HepG2 (cell line): Measurements from ENCODE around the gene SIAH1. TPM values are rescaled to one million over a fixed set of nuclear protein-coding genes. Genes with fewer than 3 reads are reported as not detected.

Experiments
- ATAC-seq: fragments of 200-7000 bp; cut with Tn5 transposase; 3 replicates; pipeline ENCODE4 v1.9.1; 2020; ENCODE audit warnings: mild to moderate bottlenecking, moderate library complexity
- BruUV-seq: library from RNA; stranded (reverse); fragments of 400-500 nt; replicated peaks from 2 replicates; lab custom pipeline; 2021; lab: Mats Ljungman, UMichigan
- CTCF ChIA-PET: fragments of 300-600 bp; formaldehyde crosslinking; extraction: SDS; loops from one replicate; lab custom pipeline; 2021; ENCODE audit warnings: low total read pairs, inconsistent platforms, low intra/inter-chr PET ratio; lab: Yijun Ruan, JAX
- POLR2A ChIA-PET: fragments of 350-600 bp; sonication (Branson Sonifier 250); formaldehyde crosslinking; loops from one replicate; lab custom pipeline; 2020; ENCODE audit warnings: antibody characterized with exemption, inconsistent platforms; lab: Yijun Ruan, JAX
- DNase-seq: peaks from one replicate; pipeline ENCODE4 v3.0.0-alpha.2; 2015; ENCODE audit warnings: low spot score
- FAIRE-seq: peaks from 3 replicates; lab custom pipeline; 2011; peaks lifted over from hg19 to GRCh38; lab: Jason Lieb, UNC
- H2AFZ ChIP-seq: one replicate; pipeline ENCODE4 v1.6.1; 2011; ENCODE audit warnings: low read length, inconsistent platforms
- H3K27ac ChIP-seq: fragments of 300-600 bp; 3 replicates; pipeline ENCODE4 v1.8.0; 2011; ENCODE audit warnings: mixed run types, mild to moderate bottlenecking, mixed read lengths, low read length, inconsistent platforms; ENCODE audit not compliant: insufficient read depth; ENCODE audit errors: extremely low read length
- H3K27me3 ChIP-seq, 2 experiments: fragments of 200-600 bp in 1 of 2; 2 replicates in 1 of 2; 3 replicates in 1 of 2; pipeline versions ENCODE4 v1.6.0 to v1.8.0; 2011; ENCODE audit warnings: low read length in 2 of 2, mild to moderate bottlenecking in 2 of 2, moderate library complexity in 2 of 2, inconsistent platforms in 1 of 2; ENCODE audit not compliant: insufficient read depth in 2 of 2, control insufficient read depth in 1 of 2
- H3K36me3 ChIP-seq, 2 experiments: fragments of 200-600 bp in 1 of 2; replicated peaks in 1 of 2; 2 replicates in 1 of 2; 3 replicates in 1 of 2; pipeline versions ENCODE4 v1.5.1 to v1.8.0; 2011; ENCODE audit warnings: low read length in 2 of 2, inconsistent platforms in 1 of 2; ENCODE audit not compliant: insufficient read depth in 2 of 2, control insufficient read depth in 1 of 2
- H3K4me1 ChIP-seq: 2 replicates; pipeline ENCODE4 v1.5.1; 2012; ENCODE audit warnings: low read length, inconsistent platforms; ENCODE audit not compliant: insufficient read depth
- H3K4me2 ChIP-seq: 2 replicates; pipeline ENCODE4 v1.6.0; 2011; ENCODE audit warnings: low read depth, low read length, inconsistent platforms
- H3K4me3 ChIP-seq, 3 experiments: fragments of 200-600 bp in 1 of 3; sonication (generic), shearing (Covaris generic) in 1 of 3; replicated peaks in 1 of 3; 2 replicates each; pipeline ENCODE4 v1.5.1; 2011 to 2016; ENCODE audit warnings: low read length in 3 of 3, inconsistent platforms in 2 of 3, low read depth in 2 of 3, mild to moderate bottlenecking in 2 of 3, control low read depth in 1 of 3, mixed read lengths in 1 of 3; ENCODE audit not compliant: insufficient read depth in 1 of 3
- H3K79me2 ChIP-seq: one replicate; pipeline ENCODE4 v1.6.1; 2011; ENCODE audit warnings: low read length, inconsistent platforms; ENCODE audit not compliant: insufficient read depth
- H3K9ac ChIP-seq: 2 replicates; pipeline ENCODE4 v1.6.0; 2011; ENCODE audit warnings: mild to moderate bottlenecking, low read depth, low read length, inconsistent platforms; ENCODE audit not compliant: insufficient read depth
- H3K9me3 ChIP-seq: 2 replicates; pipeline ENCODE4 v1.5.1; 2012; ENCODE audit warnings: mild to moderate bottlenecking, low read length
- H4K20me1 ChIP-seq: 2 replicates; pipeline ENCODE4 v1.6.0; 2011; ENCODE audit warnings: inconsistent platforms, mild to moderate bottlenecking, low read length, moderate library complexity; ENCODE audit not compliant: insufficient read depth
- BCL6 ChIP-seq: IDR thresholded peaks from 2 replicates; pipeline ENCODE4 v1.6.1; 2016; ENCODE audit warnings: missing genetic modification reagents, missing compliant biosample characterization
- CCAR2 ChIP-seq: fragments of 200-400 bp; formaldehyde crosslinking; optimal IDR thresholded peaks from 2 replicates; pipeline ENCODE3; 2018; ENCODE audit warnings: low read depth, mild to moderate bottlenecking, low read length, moderate library complexity
- EHMT2 ChIP-seq: fragments of 200-600 bp; sonication (generic); IDR thresholded peaks from 2 replicates; pipeline ENCODE4 v1.7.0; 2017; ENCODE audit warnings: antibody characterized with exemption, low read depth, low read length, borderline replicate concordance
- GFI1 ChIP-seq: sonication (generic); formaldehyde crosslinking; IDR thresholded peaks from 2 replicates; pipeline ENCODE4 v1.5.0; 2020; ENCODE audit warnings: missing genetic modification reagents, mild to moderate bottlenecking, borderline replicate concordance
- JUN ChIP-seq: sonication (generic); formaldehyde crosslinking; IDR thresholded peaks from 2 replicates; pipeline ENCODE4 v1.4.0; 2020; ENCODE audit warnings: mild to moderate bottlenecking, missing genetic modification reagents
- MAFK ChIP-seq, 2 experiments: IDR thresholded peaks in 1 of 2; conservative IDR thresholded peaks in 1 of 2; 2 replicates each; pipeline ENCODE4 v1.6.1; 2011; ENCODE audit warnings: improper control_type of control experiment in 2 of 2, low read length in 2 of 2
- RAD51 ChIP-seq: fragments of 450-650 bp; IDR thresholded peaks from 2 replicates; pipeline ENCODE4 v1.6.1; 2016; ENCODE audit warnings: borderline replicate concordance
- SUZ12 ChIP-seq: fragments of 150-350 bp; IDR thresholded peaks from 2 replicates; pipeline ENCODE4 v1.6.1; 2014; ENCODE audit warnings: low read depth, low read length
- U2AF1 ChIP-seq: fragments of 200-400 bp; formaldehyde crosslinking; optimal IDR thresholded peaks from 2 replicates; pipeline ENCODE3; 2017; ENCODE audit warnings: mild to moderate bottlenecking, low read depth, low read length
- ZFYVE20 ChIP-seq: sonication (generic); formaldehyde crosslinking; IDR thresholded peaks from 2 replicates; pipeline ENCODE4 v1.8.0; 2023; ENCODE audit warnings: low read depth, mild to moderate bottlenecking, moderate library complexity, missing genetic modification reagents, borderline replicate concordance
- ZNF224 ChIP-seq: sonication (generic); formaldehyde crosslinking; IDR thresholded peaks from 2 replicates; pipeline ENCODE4 v1.5.0; 2020; ENCODE audit warnings: mild to moderate bottlenecking, missing genetic modification reagents
- ZNF615 ChIP-seq: sonication (generic); formaldehyde crosslinking; IDR thresholded peaks from 2 replicates; pipeline ENCODE4 v1.5.0; 2020; ENCODE audit warnings: mild to moderate bottlenecking, missing genetic modification reagents, borderline replicate concordance
- WGBS: methylation state at CpG from one replicate; pipeline ENCODE4 v1.1.6; 2017; ENCODE audit warnings: low lambda C conversion rate; 5-methylcytosine and 5-hydroxymethylcytosine counted together
- in situ Hi-C: cut with HindIII; loops from 2 replicates; pipeline ENCODE4 v1.10.0; 2017; ENCODE audit warnings: low pct_unique_long_range_greater_than_20kb; ENCODE audit not compliant: extremely low pct_ligation_motif_present
- intact Hi-C: fragments of 100-400 bp; cut with micrococcal nuclease; formaldehyde crosslinking; loops from one replicate; pipeline ENCODE4 v1.10.0; 2022; ENCODE audit not compliant: unreplicated experiment
- polyA plus RNA-seq, 8 experiments: library from polyadenylated mRNA; depleted of rRNA in 3 of 8; stranded (reverse) in 7 of 8; unstranded in 1 of 8; fragments of >200 nt; fragmentation: Illumina TruSeq in 4 of 8; extraction: Trizol in 4 of 8; gene quantifications; 2 replicates each; pipeline versions ENCODE4 v1.2.1 to v1.2.3, GENCODE V29; 2011 to 2016; ENCODE audit warnings: low read depth in 4 of 8, missing spikeins in 1 of 8, mixed read lengths in 1 of 8; ENCODE audit not compliant: insufficient read depth in 1 of 8
- total RNA-seq, 5 experiments: library from RNA; depleted of rRNA; stranded (reverse); fragments of >200 nt; fragmentation: Illumina TruSeq; extraction: Trizol; gene quantifications; 2 replicates each; pipeline ENCODE4 v1.2.3, GENCODE V29; 2016; ENCODE audit warnings: low read depth in 1 of 5
- TF ChIP-seq, protein P1 (sequence below): sonication (generic); formaldehyde crosslinking; IDR thresholded peaks from 2 replicates; pipeline ENCODE4 v1.8.0; 2022; ENCODE audit warnings: mild to moderate bottlenecking, missing genetic modification reagents
- TF ChIP-seq, protein P2 (sequence below): sonication (generic); formaldehyde crosslinking; conservative IDR thresholded peaks from 2 replicates; pipeline ENCODE4 v1.4.0; 2020; ENCODE audit warnings: mild to moderate bottlenecking, missing genetic modification reagents, moderate library complexity

SIAH1 gene
- total and polyA plus RNA-seq, 2 of the 13 experiments (the other 11 are each of a cell fraction or from before 2014, with no cell fraction given) = 16.0 to 28.6 TPM

DNA sequence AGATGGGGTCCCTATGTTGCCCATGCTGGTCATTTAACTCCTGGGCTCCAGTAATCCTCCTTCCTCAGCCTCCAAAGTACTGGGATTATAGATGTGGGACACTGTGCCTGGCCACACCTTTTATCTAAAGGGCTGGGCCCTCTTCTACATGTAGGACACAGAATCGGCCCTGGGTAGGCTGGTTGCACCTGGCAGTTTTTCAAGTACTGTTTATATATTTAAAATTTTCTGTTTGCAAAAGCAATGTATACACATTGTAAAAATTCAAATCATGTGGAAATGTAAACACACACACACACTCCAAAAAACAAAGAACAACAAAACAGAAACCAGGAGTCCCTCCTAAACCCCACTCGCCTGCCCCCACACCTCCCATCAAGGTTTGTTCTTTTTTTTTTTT is 28.1 kb upstream of the SIAH1 start:
- DNase-seq = no peak
- no peak overlapping the region for H3K27ac ChIP-seq

More for the DNA sequence above, 28.1 kb upstream of the SIAH1 start:
- WGBS = 5% methylated on average over 2 of the region's 2 CpGs
- in situ Hi-C loops = no loop called here
- Histone ChIP-seq H3K9ac (no peak overlapping the region), H3K4me1 (peaks cover 35% of the 10 kb centered on the region), H2AFZ (no peak overlapping the region), H3K36me3 (no peaks in the 10 kb centered on the region), H3K79me2 (no peaks in the 10 kb centered on the region), H4K20me1 (no peaks in the 10 kb centered on the region), H3K4me3 (no peak overlapping the region), H3K27me3 (peaks cover 2 to 11% of the 10 kb centered on the region in 2 experiments; a peak in 3 of 5 replicates), H3K9me3 (no peaks in the 10 kb centered on the region), H3K4me2 (no peak overlapping the region)
- ATAC-seq (no peak), FAIRE-seq (no peak)
- BruUV-seq = no TSS peak
- POLR2A ChIA-PET = no interaction called here
- TF ChIP-seq JUN (no peak), BCL6 (CRISPR knock-in tag) (no peak), GFI1 (CRISPR knock-in tag) (no peak), RAD51 (no peak), ZNF615 (CRISPR knock-in tag) (no peak), U2AF1 (no peak), EHMT2 (no peak), ZNF224 (CRISPR knock-in tag) (no peak), MAFK (conservative IDR thresholded peaks at IDR 0.05 in 1 of 2, IDR thresholded peaks at IDR 0.05 in 1 of 2; ENCODE audit: low read length in 2 of 2) (no peak), SUZ12 (no peak), CCAR2 (no peak), ZFYVE20 (CRISPR knock-in tag) (no peak)
- TF ChIP-seq, protein P1, sequence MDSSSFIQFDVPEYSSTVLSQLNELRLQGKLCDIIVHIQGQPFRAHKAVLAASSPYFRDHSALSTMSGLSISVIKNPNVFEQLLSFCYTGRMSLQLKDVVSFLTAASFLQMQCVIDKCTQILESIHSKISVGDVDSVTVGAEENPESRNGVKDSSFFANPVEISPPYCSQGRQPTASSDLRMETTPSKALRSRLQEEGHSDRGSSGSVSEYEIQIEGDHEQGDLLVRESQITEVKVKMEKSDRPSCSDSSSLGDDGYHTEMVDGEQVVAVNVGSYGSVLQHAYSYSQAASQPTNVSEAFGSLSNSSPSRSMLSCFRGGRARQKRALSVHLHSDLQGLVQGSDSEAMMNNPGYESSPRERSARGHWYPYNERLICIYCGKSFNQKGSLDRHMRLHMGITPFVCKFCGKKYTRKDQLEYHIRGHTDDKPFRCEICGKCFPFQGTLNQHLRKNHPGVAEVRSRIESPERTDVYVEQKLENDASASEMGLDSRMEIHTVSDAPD = no peak
- TF ChIP-seq, protein P2, sequence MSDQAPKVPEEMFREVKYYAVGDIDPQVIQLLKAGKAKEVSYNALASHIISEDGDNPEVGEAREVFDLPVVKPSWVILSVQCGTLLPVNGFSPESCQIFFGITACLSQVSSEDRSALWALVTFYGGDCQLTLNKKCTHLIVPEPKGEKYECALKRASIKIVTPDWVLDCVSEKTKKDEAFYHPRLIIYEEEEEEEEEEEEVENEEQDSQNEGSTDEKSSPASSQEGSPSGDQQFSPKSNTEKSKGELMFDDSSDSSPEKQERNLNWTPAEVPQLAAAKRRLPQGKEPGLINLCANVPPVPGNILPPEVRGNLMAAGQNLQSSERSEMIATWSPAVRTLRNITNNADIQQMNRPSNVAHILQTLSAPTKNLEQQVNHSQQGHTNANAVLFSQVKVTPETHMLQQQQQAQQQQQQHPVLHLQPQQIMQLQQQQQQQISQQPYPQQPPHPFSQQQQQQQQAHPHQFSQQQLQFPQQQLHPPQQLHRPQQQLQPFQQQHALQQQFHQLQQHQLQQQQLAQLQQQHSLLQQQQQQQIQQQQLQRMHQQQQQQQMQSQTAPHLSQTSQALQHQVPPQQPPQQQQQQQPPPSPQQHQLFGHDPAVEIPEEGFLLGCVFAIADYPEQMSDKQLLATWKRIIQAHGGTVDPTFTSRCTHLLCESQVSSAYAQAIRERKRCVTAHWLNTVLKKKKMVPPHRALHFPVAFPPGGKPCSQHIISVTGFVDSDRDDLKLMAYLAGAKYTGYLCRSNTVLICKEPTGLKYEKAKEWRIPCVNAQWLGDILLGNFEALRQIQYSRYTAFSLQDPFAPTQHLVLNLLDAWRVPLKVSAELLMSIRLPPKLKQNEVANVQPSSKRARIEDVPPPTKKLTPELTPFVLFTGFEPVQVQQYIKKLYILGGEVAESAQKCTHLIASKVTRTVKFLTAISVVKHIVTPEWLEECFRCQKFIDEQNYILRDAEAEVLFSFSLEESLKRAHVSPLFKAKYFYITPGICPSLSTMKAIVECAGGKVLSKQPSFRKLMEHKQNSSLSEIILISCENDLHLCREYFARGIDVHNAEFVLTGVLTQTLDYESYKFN = no peak
- intact Hi-C loops = no loop called here
- CTCF ChIA-PET = no interaction called here
